Myocyte (in vitro differentiated cells): ENCODE measurements around the gene ZNF225. TPM values are rescaled to one million over a fixed set of nuclear protein-coding genes. Genes with fewer than 3 reads are reported as not detected.
"Not testable (repeated sequence)": the region's sequence is repeated elsewhere in the genome, so short reads cannot be mapped to it uniquely, and the experiment has no call there.

Experiments used
- DNase-seq: peaks from one replicate; pipeline ENCODE4 v3.0.0-alpha.2; 2012; ENCODE audit warnings: low read depth
- total RNA-seq: library from RNA; depleted of rRNA; stranded (reverse); fragments of >200 nt; gene quantifications from 2 replicates; pipeline ENCODE4 v1.2.3, GENCODE V29; 2014

The ZNF225 gene
- total RNA-seq, 1 donor from 2014 or later: 5.7 TPM

- DNase-seq: no peak
These were observed 43.3 kb downstream of the ZNF225 start for GRCh38 chr19:44156475-44156874.

- no peak for DNase-seq
These were observed 50.6 kb downstream of the ZNF225 start for GRCh38 chr19:44163789-44164188.

GRCh38 chr19:44164327-44164672 lies 51.1 kb downstream of the ZNF225 start:
- DNase-seq: no peak

GRCh38 chr19:44164673-44165512 lies 51.7 kb downstream of the ZNF225 start, which contains the start of gene ZNF226:
Gene ZNF226, plus strand, starts transcription at chr19:44165100. Its CDS starts 4,981 bp downstream, at chr19:44170081.
- DNase-seq: peak; percentile 98

GRCh38 chr19:44170660-44171059 lies 57.5 kb downstream of the ZNF225 start:
- DNase-seq: not testable (repeated sequence)

- no peak for DNase-seq
These were observed 63.4 kb downstream of the ZNF225 start for GRCh38 chr19:44176590-44176989.

- no peak for DNase-seq
These were observed 67.8 kb downstream of the ZNF225 start for GRCh38 chr19:44180968-44181367.

GRCh38 chr19:44182145-44182544 lies 68.9 kb downstream of the ZNF225 start:
- DNase-seq: no peak

Other genes with a start within 250 kb of the ZNF225 start
- 0.47 and 2.0 TPM in 2 replicates for gene ZNF404, start 229.4 kb upstream of the ZNF225 start, total RNA-seq
- 13.0 and 13.2 TPM in 2 replicates for gene ZNF45, start 178.1 kb upstream of the ZNF225 start, total RNA-seq
- gene ZNF221, start 162.2 kb upstream of the ZNF225 start, total RNA-seq: 3.8 and 5.5 TPM in 2 replicates
- gene ZNF155, start 129.2 kb upstream of the ZNF225 start, total RNA-seq: 7.3 and 11.8 TPM in 2 replicates
- gene ZNF230, start 110.4 kb upstream of the ZNF225 start, total RNA-seq: 3.0 and 3.6 TPM in 2 replicates
- gene ZNF222, start 88.0 kb upstream of the ZNF225 start, total RNA-seq: 3.0 and 5.6 TPM in 2 replicates
- 3.9 and 5.8 TPM in 2 replicates for gene ZNF223, start 61.4 kb upstream of the ZNF225 start, total RNA-seq
- 3.0 and 3.6 TPM in 2 replicates for gene ZNF284, start 41.2 kb upstream of the ZNF225 start, total RNA-seq
- gene ZNF224, start 19.0 kb upstream of the ZNF225 start, total RNA-seq: 11.7 and 19.4 TPM in 2 replicates
- 15.5 and 16.9 TPM in 2 replicates for gene ZNF234, start 28.2 kb downstream of the ZNF225 start, total RNA-seq
- 18.9 and 23.2 TPM in 2 replicates for gene ZNF226, start 51.7 kb downstream of the ZNF225 start, total RNA-seq
- gene ZNF227, start 99.1 kb downstream of the ZNF225 start, total RNA-seq: 15.9 and 19.1 TPM in 2 replicates
- gene ZNF233, start 146.5 kb downstream of the ZNF225 start, total RNA-seq: 0.10 and 0.21 TPM in 2 replicates
- gene ZNF235, start 191.6 kb downstream of the ZNF225 start, total RNA-seq: 4.8 and 6.3 TPM in 2 replicates
- gene ZNF112, start 243.3 kb downstream of the ZNF225 start, total RNA-seq: 8.0 and 14.0 TPM in 2 replicates